Activated T-cell treated with anti-CD3 and anti-CD28 coated beads for 4 hours (primary cell): ENCODE measurements around the gene COPS7A.

Experiments
- DNase-seq: peaks from one replicate; pipeline ENCODE4 v3.0.0-alpha.2; 2020

The COPS7A gene

GRCh38 chr12:6751767-6752166, 27.9 kb downstream of the COPS7A start:
- no peak for DNase-seq

- DNase-seq, result no peak
These were observed 28.5 kb downstream of the COPS7A start for GRCh38 chr12:6752167-6752920.

- DNase-seq, result peak; percentile 95
These were observed 29.3 kb downstream of the COPS7A start, which contains the start of gene MLF2 for GRCh38 chr12:6752921-6753771. TSS of gene MLF2 (minus strand) at chr12:6753141. CDS start at chr12:6752334, 807 bp downstream.

GRCh38 chr12:6753772-6754356, 30.0 kb downstream of the COPS7A start:
- no peak for DNase-seq

GRCh38 chr12:6754411-6754810, 30.6 kb downstream of the COPS7A start:
- DNase-seq, result no peak

- no peak for DNase-seq
These were observed 33.3 kb downstream of the COPS7A start for GRCh38 chr12:6757028-6757690.

- no peak for DNase-seq
These were observed 34.8 kb downstream of the COPS7A start for GRCh38 chr12:6758506-6759095.

- DNase-seq, result no peak
These were observed 35.9 kb downstream of the COPS7A start for GRCh38 chr12:6759741-6760140.

- no peak for DNase-seq
These were observed 39.5 kb downstream of the COPS7A start for GRCh38 chr12:6763380-6763779.

GRCh38 chr12:6764011-6764828, 40.4 kb downstream of the COPS7A start:
- no peak for DNase-seq

GRCh38 chr12:6765048-6765633, 41.3 kb downstream of the COPS7A start:
- DNase-seq, result no peak

GRCh38 chr12:6765634-6766581, 42.1 kb downstream of the COPS7A start, which contains the start of gene PTMS:
TSS of gene PTMS (plus strand) at chr12:6766363. CDS start at chr12:6766706, 343 bp downstream.
- DNase-seq, result no peak

- DNase-seq, result no peak
These were observed 43.0 kb downstream of the COPS7A start for GRCh38 chr12:6766651-6767349.

GRCh38 chr12:6767353-6768319, 43.8 kb downstream of the COPS7A start:
- no peak for DNase-seq

- DNase-seq, result no peak
These were observed 44.6 kb downstream of the COPS7A start for GRCh38 chr12:6768437-6768914.

- no peak for DNase-seq
These were observed 45.1 kb downstream of the COPS7A start for GRCh38 chr12:6768990-6769389.

- no peak for DNase-seq
These were observed 45.8 kb downstream of the COPS7A start for GRCh38 chr12:6769666-6770065.

- DNase-seq, result no peak
These were observed 46.2 kb downstream of the COPS7A start for GRCh38 chr12:6770094-6770493.
